ENCODE data around the gene PMAIP1. TPM values are rescaled to one million over a fixed set of nuclear protein-coding genes. Genes with fewer than 3 reads are reported as not detected.

Gene PMAIP1
- total RNA-seq, 6 experiments from 2014 or later: 0.18 to 0.55 (median 0.37) TPM; not detected in 1

- intact Hi-C loops (cut with DNase I): no loop called here
- Histone ChIP-seq H3K4me3 (no peak overlapping the region), H3K36me3 (no peaks in the 10 kb centered on the region), H3K27ac (no peak overlapping the region), H3K4me1 (no peaks in the 10 kb centered on the region), H3K27me3 (no peaks in the 10 kb centered on the region), H3K9me3 (no peaks in the 10 kb centered on the region)
- ATAC-seq (no peak), DNase-seq (peak in 1 of 3 donors; percentile 15)
- TF ChIP-seq CTCF (IDR thresholded peaks at IDR 0.05) (no peak), POLR2A (IDR thresholded peaks at IDR 0.05) (no peak)
- 55% methylated on average over 11 of the region's 11 CpGs for WGBS (ENCODE audit: insufficient coverage, low coverage, low lambda C conversion rate, missing lambda C conversion rate)
Observed at GRCh38 chr18:59909289-59910036, 9.7 kb downstream of the PMAIP1 start.

- Histone ChIP-seq H3K27me3 (no peaks in the 10 kb centered on the region), H3K9me3 (no peaks in the 10 kb centered on the region), H3K36me3 (no peaks in the 10 kb centered on the region), H3K4me1 (no peaks in the 10 kb centered on the region), H3K27ac (no peak overlapping the region), H3K4me3 (no peak overlapping the region)
- no peak for ATAC-seq
- TF ChIP-seq POLR2A (IDR thresholded peaks at IDR 0.05): no peak
- no peak for TF ChIP-seq CTCF (IDR thresholded peaks at IDR 0.05)
- WGBS (ENCODE audit: insufficient coverage, low coverage, low lambda C conversion rate, missing lambda C conversion rate): 64% methylated on average over 2 of the region's 2 CpGs
- intact Hi-C loops (cut with DNase I): no loop called here
- peak in 1 of 3 donors; percentile 11 for DNase-seq
Observed at GRCh38 chr18:59910967-59911366, 11.2 kb downstream of the PMAIP1 start.

GRCh38 chr18:59911600-59911999 lies 11.8 kb downstream of the PMAIP1 start:
- ATAC-seq (peak in 3 of 4 donors; percentile 14 to 64 (median 62)), DNase-seq (peak in 1 of 3 donors; percentile 15)
- no peaks in the 10 kb centered on the region for H3K36me3 ChIP-seq
- no peaks in the 10 kb centered on the region for H3K9me3 ChIP-seq
- H3K4me1 ChIP-seq: no peaks in the 10 kb centered on the region
- no peak for TF ChIP-seq CTCF (IDR thresholded peaks at IDR 0.05)
- TF ChIP-seq POLR2A (IDR thresholded peaks at IDR 0.05): no peak
- no peak overlapping the region for H3K27ac ChIP-seq
- intact Hi-C loops (cut with DNase I): no loop called here
- H3K27me3 ChIP-seq: no peaks in the 10 kb centered on the region
- no peak overlapping the region for H3K4me3 ChIP-seq

- TF ChIP-seq POLR2A (IDR thresholded peaks at IDR 0.05) (no peak), CTCF (IDR thresholded peaks at IDR 0.05) (no peak)
- no peaks in the 10 kb centered on the region for H3K4me1 ChIP-seq
- WGBS (ENCODE audit: insufficient coverage, low coverage, low lambda C conversion rate, missing lambda C conversion rate): 44% methylated on average over 2 of the region's 2 CpGs
- no peak for ATAC-seq
- H3K36me3 ChIP-seq: no peaks in the 10 kb centered on the region
- intact Hi-C loops (cut with DNase I): no loop called here
- no peaks in the 10 kb centered on the region for H3K9me3 ChIP-seq
- H3K27me3 ChIP-seq: no peaks in the 10 kb centered on the region
- H3K27ac ChIP-seq: no peak overlapping the region
- no peak overlapping the region for H3K4me3 ChIP-seq
- no peak for DNase-seq
Observed at GRCh38 chr18:59912007-59912550, 12.3 kb downstream of the PMAIP1 start.
